ENCODE measurements around the gene SPEM2.

DNA sequence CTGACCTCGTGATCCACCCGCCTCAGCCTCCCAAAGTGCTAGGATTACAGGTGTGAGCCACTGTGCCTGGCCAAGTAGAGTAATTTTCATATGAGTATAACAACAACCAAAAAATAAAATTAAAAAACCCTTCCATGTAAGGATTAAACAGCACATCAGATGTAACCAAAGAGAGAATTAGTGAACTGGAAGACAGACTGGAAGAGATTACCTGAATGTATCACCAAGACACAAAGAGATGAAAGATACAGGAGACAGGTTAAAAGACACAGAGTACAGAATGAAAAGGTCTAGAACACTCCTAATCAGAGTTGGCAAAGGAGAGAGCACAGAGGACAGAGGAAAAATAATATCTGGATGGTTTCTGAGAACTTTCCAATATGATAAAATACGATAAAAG, 46.3 kb upstream of the SPEM2 start:
- no peak for TF ChIP-seq RAD21 (conservative IDR thresholded peaks at IDR 0.05)
- TF ChIP-seq, protein P1, sequence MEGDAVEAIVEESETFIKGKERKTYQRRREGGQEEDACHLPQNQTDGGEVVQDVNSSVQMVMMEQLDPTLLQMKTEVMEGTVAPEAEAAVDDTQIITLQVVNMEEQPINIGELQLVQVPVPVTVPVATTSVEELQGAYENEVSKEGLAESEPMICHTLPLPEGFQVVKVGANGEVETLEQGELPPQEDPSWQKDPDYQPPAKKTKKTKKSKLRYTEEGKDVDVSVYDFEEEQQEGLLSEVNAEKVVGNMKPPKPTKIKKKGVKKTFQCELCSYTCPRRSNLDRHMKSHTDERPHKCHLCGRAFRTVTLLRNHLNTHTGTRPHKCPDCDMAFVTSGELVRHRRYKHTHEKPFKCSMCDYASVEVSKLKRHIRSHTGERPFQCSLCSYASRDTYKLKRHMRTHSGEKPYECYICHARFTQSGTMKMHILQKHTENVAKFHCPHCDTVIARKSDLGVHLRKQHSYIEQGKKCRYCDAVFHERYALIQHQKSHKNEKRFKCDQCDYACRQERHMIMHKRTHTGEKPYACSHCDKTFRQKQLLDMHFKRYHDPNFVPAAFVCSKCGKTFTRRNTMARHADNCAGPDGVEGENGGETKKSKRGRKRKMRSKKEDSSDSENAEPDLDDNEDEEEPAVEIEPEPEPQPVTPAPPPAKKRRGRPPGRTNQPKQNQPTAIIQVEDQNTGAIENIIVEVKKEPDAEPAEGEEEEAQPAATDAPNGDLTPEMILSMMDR (IDR thresholded peaks at IDR 0.05; ENCODE audit: poor library complexity, severe bottlenecking) = no peak
- TF ChIP-seq EP300 (conservative IDR thresholded peaks at IDR 0.05; ENCODE audit: poor library complexity, severe bottlenecking) = no peak
- no peak for TF ChIP-seq POLR2AphosphoS5 (IDR thresholded peaks at IDR 0.05)
